ENCODE data around the gene SPEF2. TPM values are rescaled to one million over a fixed set of nuclear protein-coding genes. Genes with fewer than 3 reads are reported as not detected.
A peak's percentile ranks its signal among the peaks of the same experiment; 100 is the strongest.

Gene SPEF2
- total RNA-seq, 2 experiments from 2014 or later = 0.03 TPM; not detected in 1

GRCh38 chr5:35804201-35804653 lies 186.6 kb downstream of the SPEF2 start:
- ChIA-PET CTCF (ENCODE audit: unreplicated experiment) (no interaction called here), POLR2A (interaction anchor here (0.6 to 2.5 kb wide), 7 partner anchors 10 to 105 kb away, joined by 3 to 10 read pairs (median 4); no protein-coding TSS in a partner anchor)
- no peaks in the 10 kb centered on the region for H3K9me3 ChIP-seq (ENCODE audit: low read length)
- H3K27ac ChIP-seq (ENCODE audit: low read depth, low read length, poor library complexity, severe bottlenecking) = no peak overlapping the region
- H3K4me1 ChIP-seq (ENCODE audit: insufficient read depth, low read length, poor library complexity, severe bottlenecking) = peaks cover 22% of the 10 kb centered on the region
- H4K20me1 ChIP-seq (ENCODE audit: insufficient read depth, low read length) = no peaks in the 10 kb centered on the region
- H3K36me3 ChIP-seq (ENCODE audit: insufficient read depth, low read length) = no peaks in the 10 kb centered on the region
- peak overlapping the region; percentile 59; the same call in 1 of the 2 replicates for H2AFZ ChIP-seq (ENCODE audit: low read length)
- no peaks in the 10 kb centered on the region for H3K79me2 ChIP-seq (ENCODE audit: insufficient read depth, low read depth, low read length)
- DNase-seq (ENCODE audit: low spot score) = peak; percentile 24
- H3K9me2 ChIP-seq (ENCODE audit: insufficient read depth, low read length) = no peaks in the 10 kb centered on the region
- peak overlapping the region; percentile 14; the same call in 1 of the 2 replicates for H3K4me2 ChIP-seq (ENCODE audit: low read length)
- no TSS peak for BruUV-seq (replicated peaks)
- intact Hi-C loops (cut with micrococcal nuclease; ENCODE audit: unreplicated experiment) = no loop called here
- H3K4me3 ChIP-seq (ENCODE audit: low read depth, low read length, poor library complexity, severe bottlenecking) = no peak overlapping the region
- TF ChIP-seq CTCF (conservative IDR thresholded peaks at IDR 0.05; ENCODE audit: low read length) = no peak
- no peak for TF ChIP-seq EZH2phosphoT487 (IDR thresholded peaks at IDR 0.05; ENCODE audit: borderline replicate concordance, low read depth, low read length)

GRCh38 chr5:35804841-35805240 lies 187.2 kb downstream of the SPEF2 start:
- ChIA-PET POLR2A (interaction anchor here (0.6 to 2.5 kb wide), 8 partner anchors 11 to 104 kb away, joined by 3 to 10 read pairs (median 4); no protein-coding TSS in a partner anchor), CTCF (ENCODE audit: unreplicated experiment) (no interaction called here)
- H3K4me1 ChIP-seq (ENCODE audit: insufficient read depth, low read length, poor library complexity, severe bottlenecking) = peaks cover 22% of the 10 kb centered on the region
- H3K36me3 ChIP-seq (ENCODE audit: insufficient read depth, low read length) = no peaks in the 10 kb centered on the region
- H3K9me3 ChIP-seq (ENCODE audit: low read length) = no peaks in the 10 kb centered on the region
- no peak for DNase-seq (ENCODE audit: low spot score)
- H4K20me1 ChIP-seq (ENCODE audit: insufficient read depth, low read length) = no peaks in the 10 kb centered on the region
- intact Hi-C loops (cut with micrococcal nuclease; ENCODE audit: unreplicated experiment) = no loop called here
- TF ChIP-seq CTCF (conservative IDR thresholded peaks at IDR 0.05; ENCODE audit: low read length) (no peak), EZH2phosphoT487 (IDR thresholded peaks at IDR 0.05; ENCODE audit: borderline replicate concordance, low read depth, low read length) (no peak)
- peak overlapping the region; percentile 59; the same call in 1 of the 2 replicates for H2AFZ ChIP-seq (ENCODE audit: low read length)
- no TSS peak for BruUV-seq (replicated peaks)
- H3K4me2 ChIP-seq (ENCODE audit: low read length) = no peak overlapping the region
- H3K27ac ChIP-seq (ENCODE audit: low read depth, low read length, poor library complexity, severe bottlenecking) = no peak overlapping the region
- no peak overlapping the region for H3K4me3 ChIP-seq (ENCODE audit: low read depth, low read length, poor library complexity, severe bottlenecking)
- no peaks in the 10 kb centered on the region for H3K79me2 ChIP-seq (ENCODE audit: insufficient read depth, low read depth, low read length)
- H3K9me2 ChIP-seq (ENCODE audit: insufficient read depth, low read length) = no peaks in the 10 kb centered on the region

GRCh38 chr5:35810601-35811000 lies 192.9 kb downstream of the SPEF2 start:
- H3K36me3 ChIP-seq (ENCODE audit: insufficient read depth, low read length) = no peaks in the 10 kb centered on the region
- H3K4me2 ChIP-seq (ENCODE audit: low read length) = no peak overlapping the region
- DNase-seq (ENCODE audit: low spot score) = no peak
- H4K20me1 ChIP-seq (ENCODE audit: insufficient read depth, low read length) = no peaks in the 10 kb centered on the region
- no peak for TF ChIP-seq EZH2phosphoT487 (IDR thresholded peaks at IDR 0.05; ENCODE audit: borderline replicate concordance, low read depth, low read length)
- BruUV-seq (replicated peaks) = no TSS peak
- no peak overlapping the region for H2AFZ ChIP-seq (ENCODE audit: low read length)
- no peak overlapping the region for H3K27ac ChIP-seq (ENCODE audit: low read depth, low read length, poor library complexity, severe bottlenecking)
- CTCF ChIA-PET (ENCODE audit: unreplicated experiment) = no interaction called here
- H3K9me3 ChIP-seq (ENCODE audit: low read length) = no peaks in the 10 kb centered on the region
- no peak overlapping the region for H3K4me3 ChIP-seq (ENCODE audit: low read depth, low read length, poor library complexity, severe bottlenecking)
- no peaks in the 10 kb centered on the region for H3K79me2 ChIP-seq (ENCODE audit: insufficient read depth, low read depth, low read length)
- POLR2A ChIA-PET = no interaction called here
- H3K4me1 ChIP-seq (ENCODE audit: insufficient read depth, low read length, poor library complexity, severe bottlenecking) = peaks cover 5% of the 10 kb centered on the region
- intact Hi-C loops (cut with micrococcal nuclease; ENCODE audit: unreplicated experiment) = no loop called here
- H3K9me2 ChIP-seq (ENCODE audit: insufficient read depth, low read length) = no peaks in the 10 kb centered on the region; the same call in 1 of the 2 replicates
